Stimulated activated CD4-positive, alpha-beta T cell treated with anti-CD3 and anti-CD28 coated beads, Interleukin-1b, Interleukin-23, amount 100 ng/mL, for 24 hours (primary cell): Measurements from ENCODE around the gene LASP1NB.
"Not testable (repeated sequence)": the region's sequence is repeated elsewhere in the genome, so short reads cannot be mapped to it uniquely, and the experiment has no call there.

ENCODE experiments used
- DNase-seq, 4 experiments: peaks; one replicate each; pipeline ENCODE4 v3.0.0-alpha.2; 2020; ENCODE audit warnings: low read depth in 4 of 4, low spot score in 1 of 4

LASP1NB gene

DNA sequence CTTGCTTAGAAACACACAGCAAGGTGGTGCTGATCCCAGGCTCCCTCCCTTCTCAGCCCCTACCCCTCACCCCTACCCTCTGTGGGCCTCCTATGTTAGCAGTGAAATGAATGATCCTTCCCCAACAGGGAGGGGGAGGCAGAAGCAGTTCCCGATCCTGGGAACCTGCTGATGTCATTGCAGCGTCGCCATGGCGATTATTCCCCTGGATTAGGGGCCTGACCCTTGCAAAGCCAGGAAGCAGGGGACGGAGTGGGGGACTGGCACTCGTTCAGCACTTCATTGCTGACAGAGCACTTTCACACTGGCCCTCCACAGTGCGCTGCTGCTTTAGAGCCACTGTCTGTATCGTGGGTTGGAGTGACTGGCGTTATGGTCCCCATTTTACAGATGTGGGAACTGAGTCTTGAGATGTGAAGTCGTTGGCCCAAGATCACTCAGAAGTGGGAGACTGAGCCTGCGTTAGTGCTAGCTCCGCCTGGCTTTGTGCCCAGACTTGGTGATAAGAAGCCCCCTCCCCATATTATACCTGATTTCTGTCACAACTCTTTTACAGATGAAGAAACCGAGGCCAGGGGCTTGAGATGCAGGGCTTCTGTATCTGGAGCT, 29.0 kb upstream of the LASP1NB start:
- no peak for DNase-seq

GRCh38 chr17:38897176-38897575, 28.2 kb upstream of the LASP1NB start:
- DNase-seq, result no peak

DNA sequence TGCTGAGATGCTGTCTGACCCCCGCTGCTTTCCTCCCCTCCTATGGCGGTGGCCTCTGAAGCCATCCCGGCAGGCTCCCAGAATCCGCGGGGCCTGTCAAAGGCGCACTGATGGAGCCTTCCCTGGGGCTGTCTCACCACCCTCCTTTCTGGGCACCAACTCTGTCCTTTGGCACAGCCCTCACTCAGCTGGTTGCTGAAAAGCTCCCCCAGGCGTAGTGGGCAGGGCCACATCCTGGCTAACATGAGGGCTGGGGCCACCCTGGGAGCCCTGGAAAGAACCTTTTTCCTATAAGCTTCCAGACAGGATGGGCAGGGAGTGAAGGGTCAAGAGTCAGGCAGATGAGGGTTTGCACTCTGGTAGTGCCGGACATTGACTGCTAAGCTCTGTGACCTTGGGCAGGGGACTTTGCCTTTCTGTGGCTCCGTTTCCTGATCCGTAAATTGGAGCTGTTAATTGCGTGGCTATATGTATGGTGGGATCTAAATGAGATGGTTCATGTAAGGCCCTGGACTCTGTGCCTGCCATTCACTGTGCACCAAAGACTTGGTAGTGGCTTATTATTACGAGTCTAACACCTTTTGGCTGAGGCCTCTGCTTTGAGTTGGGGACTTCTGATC, 27.6 kb upstream of the LASP1NB start:
- DNase-seq, result no peak

DNA sequence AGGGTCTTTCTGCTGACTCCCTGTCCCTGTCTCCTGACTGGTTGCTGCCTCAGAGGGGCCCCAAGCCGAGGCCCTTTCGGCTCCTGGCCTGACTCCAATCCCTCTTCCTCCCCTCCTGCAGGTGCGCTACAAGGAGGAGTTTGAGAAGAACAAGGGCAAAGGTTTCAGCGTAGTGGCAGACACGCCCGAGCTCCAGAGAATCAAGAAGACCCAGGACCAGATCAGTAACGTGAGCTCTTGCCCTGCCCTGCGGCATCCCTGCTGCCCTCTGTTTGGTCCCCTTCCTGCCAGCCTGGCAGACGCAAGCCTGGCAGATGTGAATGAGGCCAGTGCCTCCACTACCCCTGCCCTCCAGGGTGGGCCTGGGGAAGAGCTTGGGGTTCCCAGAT, 27.1 kb upstream of the LASP1NB start:
- DNase-seq, result no peak

GRCh38 chr17:38898812-38899348, 26.5 kb upstream of the LASP1NB start:
- DNase-seq, result peak; percentile 38 to 90 (median 68)

DNA sequence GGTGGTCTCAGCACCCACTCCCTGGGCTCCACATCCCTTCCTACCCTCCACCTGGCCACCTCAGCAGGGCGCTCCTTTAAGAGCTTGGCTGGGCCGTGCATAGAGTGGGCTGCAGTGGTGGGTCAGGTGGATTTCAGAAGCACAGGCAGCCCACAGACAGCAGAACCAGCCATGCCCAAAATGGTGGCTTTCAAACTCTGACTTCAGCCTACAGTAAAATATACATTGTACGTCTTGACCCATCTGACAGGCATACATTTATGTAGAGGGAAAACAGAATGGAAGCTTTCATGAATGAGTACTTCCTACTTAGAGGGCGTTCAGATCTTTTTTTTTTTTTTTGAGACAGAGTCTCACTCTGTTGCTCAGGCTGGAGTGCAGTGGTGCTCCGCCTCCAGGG, 26.0 kb upstream of the LASP1NB start:
- DNase-seq, result no peak

GRCh38 chr17:38900978-38901656, 24.3 kb upstream of the LASP1NB start:
- no peak for DNase-seq

- DNase-seq, result no peak
Measured at GRCh38 chr17:38903404-38903803, 22.0 kb upstream of the LASP1NB start.

DNA sequence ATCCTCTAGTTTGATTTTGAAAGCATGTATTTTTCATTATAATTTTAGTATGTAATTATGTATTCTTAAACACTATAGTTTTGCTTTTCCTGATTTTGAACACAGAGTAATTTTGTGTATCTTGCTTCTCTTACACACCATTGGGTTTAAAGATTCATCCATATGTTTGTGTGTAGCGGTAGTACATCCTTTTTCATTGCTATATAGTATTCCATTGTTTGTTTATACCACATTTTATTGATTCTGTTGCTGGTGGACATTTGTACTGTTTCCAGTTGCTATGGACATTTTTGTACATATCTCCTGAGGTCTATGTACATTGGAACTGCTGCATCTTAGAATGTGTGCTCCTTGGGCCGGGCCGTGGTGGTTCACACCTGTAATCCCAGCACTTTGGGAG, 20.5 kb upstream of the LASP1NB start:
- no peak for DNase-seq

DNA sequence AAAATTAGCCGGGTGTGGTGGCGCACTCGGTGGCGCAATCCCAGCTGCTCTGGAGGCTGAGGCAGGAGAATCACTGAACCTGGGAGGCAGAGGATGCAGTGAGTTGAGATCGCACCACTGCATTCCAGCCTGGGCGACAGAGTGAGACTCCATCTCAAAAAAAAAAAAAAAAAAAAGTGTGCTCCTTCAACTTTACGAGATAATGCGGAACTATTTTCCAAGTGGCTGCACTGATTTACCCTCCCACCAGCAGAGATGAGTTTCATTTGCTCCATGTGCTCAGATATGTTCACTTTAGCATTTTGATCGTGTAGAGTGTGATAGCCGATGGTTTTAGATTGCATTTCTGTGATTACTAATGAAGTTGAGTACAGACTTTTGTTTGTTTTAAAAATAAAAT, 20.0 kb upstream of the LASP1NB start:
- no peak for DNase-seq

- DNase-seq, result no peak
Measured at GRCh38 chr17:38906460-38907228, 18.8 kb upstream of the LASP1NB start.

DNA sequence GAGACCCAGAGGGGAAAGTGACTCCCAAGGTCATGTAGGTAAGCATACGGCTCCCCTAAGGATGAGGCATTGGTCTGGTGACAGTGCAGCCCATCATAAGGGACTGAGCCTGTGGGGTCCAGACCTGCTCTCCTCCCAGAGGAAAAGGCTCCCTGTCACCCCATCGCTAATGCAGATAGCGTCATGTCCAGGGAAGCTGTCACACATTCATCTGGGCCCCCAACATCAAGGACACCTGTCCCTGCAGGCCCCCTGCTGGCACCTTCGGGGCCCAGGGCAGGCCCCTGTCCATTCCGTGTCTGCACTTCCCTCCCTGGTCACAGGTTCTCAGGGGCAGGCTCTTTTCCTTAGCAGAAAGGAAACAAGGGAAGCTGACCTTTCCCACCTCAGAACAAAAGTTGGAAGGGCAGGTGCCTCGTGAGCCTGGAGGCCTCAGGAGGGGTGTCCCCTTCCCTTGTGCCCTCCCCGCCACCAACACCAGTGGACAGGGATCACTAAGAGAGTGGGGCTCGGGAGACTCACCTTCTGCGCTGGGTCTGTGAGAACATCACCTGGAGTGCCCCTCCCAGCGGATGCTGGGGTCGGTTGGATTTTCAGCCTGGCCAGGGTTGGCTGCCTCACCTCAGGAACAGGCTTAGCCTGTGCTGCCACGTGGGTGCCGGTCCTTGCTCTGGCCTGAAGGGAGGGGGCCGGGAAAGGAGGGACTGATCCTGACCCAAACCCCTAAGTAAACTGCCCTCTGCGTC, 17.3 kb upstream of the LASP1NB start:
- no peak for DNase-seq

- no peak for DNase-seq
Measured at GRCh38 chr17:38908676-38909181, 16.7 kb upstream of the LASP1NB start.

DNA sequence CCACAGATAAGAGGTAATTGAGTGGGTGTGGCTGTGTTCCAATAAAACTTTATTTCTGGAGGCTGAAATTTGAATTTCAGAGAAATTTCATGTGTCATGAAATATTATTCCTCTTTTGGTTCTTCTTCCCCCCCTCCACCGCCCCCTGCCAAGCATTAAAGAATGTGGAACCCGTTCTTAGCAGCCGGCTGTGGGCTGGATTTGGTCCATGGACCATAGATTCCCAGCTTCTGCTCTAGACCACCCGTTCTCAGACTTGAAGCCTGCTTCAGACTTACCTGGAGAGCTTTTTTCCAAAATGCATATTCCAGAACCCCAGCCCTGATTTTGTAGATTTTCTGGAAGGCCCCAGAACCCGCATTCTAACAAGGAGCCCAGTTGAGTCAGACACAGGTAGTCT, 15.1 kb upstream of the LASP1NB start:
- no peak for DNase-seq

DNA sequence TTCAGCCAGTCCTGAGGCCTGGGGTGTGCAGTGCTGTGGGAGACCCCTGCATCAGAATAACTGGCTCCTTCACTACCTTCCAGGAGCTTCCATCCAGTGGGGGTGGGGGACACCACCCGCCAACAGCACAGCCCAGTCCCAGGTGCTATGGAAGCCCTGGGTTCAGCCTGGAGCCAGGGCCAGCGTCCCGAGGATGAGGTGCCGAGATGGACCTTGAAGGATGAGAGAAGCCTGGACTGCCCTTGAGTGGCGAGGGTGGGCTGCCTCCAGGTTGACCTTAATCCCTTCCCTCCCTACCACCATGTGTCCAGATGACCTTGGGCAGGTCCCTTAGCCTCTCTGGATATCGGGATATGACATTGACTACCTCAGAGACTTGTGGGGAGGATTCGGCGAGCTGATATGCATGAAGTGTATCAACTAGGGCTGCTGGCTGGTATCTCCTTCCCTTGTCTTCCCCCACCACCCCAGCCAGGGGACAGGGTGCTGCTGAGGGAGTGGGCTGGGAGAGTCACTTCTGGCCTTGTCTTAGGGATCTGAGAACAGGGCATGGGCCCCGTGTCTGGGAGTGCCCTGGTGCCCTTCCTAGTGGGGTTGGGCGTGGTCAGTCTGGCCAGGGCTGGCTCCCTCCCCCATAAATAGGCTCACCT, 14.2 kb upstream of the LASP1NB start:
- no peak for DNase-seq

DNA sequence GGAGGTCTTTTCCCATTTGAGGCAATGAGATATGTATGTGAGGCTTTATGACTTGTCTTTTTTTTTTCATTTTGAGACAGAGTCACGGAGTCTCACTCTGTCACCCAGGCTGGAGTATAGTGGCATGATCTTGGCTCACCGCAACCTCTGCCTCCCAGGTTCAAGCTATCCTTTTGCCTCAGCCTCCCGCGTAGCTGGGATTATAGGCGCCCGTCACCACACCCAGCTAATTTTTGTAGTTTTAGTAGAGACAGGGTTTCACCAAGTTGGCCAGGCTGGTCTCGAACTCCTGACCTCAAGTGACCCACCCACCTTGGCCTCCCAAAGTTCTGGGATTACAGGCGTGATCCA, 13.7 kb upstream of the LASP1NB start:
- not testable (repeated sequence) for DNase-seq

DNA sequence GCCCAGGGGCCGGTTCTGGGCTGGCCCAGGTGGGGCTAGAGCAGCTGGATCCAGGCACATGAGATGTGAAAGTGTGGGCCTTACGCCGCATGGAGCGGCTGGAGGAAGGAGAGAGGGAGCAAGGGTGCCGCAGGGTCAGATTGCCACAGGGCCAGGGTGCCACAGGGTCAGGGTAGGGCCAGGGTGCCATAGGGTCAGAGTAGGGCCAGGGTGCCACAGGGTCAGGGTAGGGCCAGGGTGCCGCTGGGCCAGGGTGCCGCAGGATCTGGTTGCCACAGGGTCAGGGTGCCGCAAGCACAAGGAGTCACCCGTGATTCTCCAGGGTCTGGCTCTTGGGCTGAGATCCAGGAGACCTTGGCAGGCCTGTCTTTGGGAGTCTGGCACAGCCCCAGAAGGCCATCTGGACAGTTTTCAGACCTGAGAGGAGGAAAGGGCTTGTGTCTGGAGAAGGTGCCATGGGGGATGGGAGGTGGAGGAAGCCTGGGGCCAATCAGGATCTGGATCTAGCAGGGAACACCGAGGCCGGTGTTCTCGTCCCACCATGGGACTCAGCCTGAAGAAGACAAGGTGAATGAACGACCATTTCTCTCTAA, 13.1 kb upstream of the LASP1NB start:
- no peak for DNase-seq

DNA sequence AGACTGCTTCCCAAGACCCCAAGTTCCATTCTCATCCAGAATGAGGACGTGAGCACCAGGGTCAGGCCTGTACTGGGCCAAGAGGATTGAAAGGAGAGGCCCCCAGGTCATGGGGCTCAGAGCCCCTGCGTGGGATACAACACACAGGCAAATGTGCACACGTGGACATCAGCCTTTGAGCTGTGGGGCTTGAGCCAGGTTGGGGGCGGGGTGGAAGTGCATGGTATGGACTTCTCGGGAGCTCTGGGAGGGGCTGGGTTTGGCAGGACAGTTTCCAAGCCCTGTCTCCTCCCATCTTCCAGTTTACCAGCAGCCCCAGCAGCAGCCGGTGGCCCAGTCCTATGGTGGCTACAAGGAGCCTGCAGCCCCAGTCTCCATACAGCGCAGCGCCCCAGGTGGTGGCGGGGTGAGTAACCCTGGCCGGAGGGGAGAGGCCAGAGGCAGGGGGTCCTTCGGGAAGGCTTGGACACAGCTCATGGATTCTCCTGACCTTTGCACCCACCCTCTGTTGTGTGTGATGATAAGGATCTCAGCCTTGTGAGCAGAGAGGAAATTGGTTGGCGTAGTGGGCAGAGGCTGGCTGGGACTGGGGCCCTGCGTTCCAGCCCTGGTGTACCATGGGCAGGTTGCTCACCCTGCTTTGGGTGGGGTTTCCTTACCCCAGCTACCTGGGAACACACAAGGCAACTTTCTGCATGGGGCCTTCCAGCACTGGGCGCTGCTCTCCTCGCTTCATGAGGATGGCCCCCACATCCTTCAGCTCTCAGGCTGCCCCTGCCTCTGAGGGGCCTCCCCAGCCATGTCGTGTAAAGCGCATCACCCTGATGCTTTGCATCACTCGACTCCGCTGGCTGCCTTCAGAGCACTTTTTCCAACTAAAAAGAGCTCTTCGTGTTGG, 10.4 kb upstream of the LASP1NB start:
- DNase-seq, result no peak

DNA sequence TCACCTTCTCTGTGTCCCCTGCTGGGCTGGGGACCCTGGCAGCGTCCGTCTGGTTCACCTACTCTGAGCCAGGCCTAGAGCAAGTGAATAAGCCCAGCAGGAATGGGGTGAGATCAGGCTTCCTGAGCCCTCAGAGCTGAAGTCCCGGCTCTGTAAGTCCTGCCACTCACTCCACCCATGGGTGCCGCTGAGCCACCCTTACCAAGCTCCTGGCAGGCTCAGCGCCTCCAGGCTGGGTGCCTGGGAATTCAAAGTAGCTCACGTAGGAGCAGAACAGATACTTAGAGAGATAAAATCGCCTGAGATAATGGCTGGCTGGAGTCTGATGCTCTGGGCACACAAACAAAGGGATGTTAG, 9.8 kb upstream of the LASP1NB start:
- DNase-seq, result no peak
